Endodermal cell (in vitro differentiated cells): ENCODE results near the gene SMG5. TPM values are rescaled to one million over a fixed set of nuclear protein-coding genes. Genes with fewer than 3 reads are reported as not detected.
A peak's percentile ranks its signal among the peaks of the same experiment; 100 is the strongest.

ENCODE experiments used
- DNase-seq: peaks from one replicate; pipeline ENCODE4 v3.0.0-alpha.2; 2017
- H3K27ac ChIP-seq: 2 replicates; pipeline ENCODE4 v1.5.1; 2013; ENCODE audit warnings: mild to moderate bottlenecking, low read depth, low read length, moderate library complexity
- H3K27me3 ChIP-seq: 2 replicates; pipeline ENCODE4 v1.6.1; 2013; ENCODE audit warnings: mild to moderate bottlenecking, low read length, moderate library complexity; ENCODE audit not compliant: insufficient read depth, control insufficient read depth, poor library complexity, severe bottlenecking
- H3K36me3 ChIP-seq: 2 replicates; pipeline ENCODE4 v1.7.0; 2013; ENCODE audit warnings: mild to moderate bottlenecking, low read length, moderate library complexity; ENCODE audit not compliant: control insufficient read depth, insufficient read depth
- H3K4me1 ChIP-seq: one replicate; pipeline ENCODE4 v1.7.0; 2013; ENCODE audit warnings: low read length; ENCODE audit not compliant: control insufficient read depth, insufficient read depth
- H3K4me3 ChIP-seq: 2 replicates; pipeline ENCODE4 v1.5.1; 2013; ENCODE audit warnings: mild to moderate bottlenecking, low read length, moderate library complexity
- H3K9ac ChIP-seq: 2 replicates; pipeline ENCODE4 v1.6.1; 2013; ENCODE audit warnings: mild to moderate bottlenecking, low read length, moderate library complexity; ENCODE audit not compliant: poor library complexity, severe bottlenecking; ENCODE audit errors: extremely low read depth
- H3K9me3 ChIP-seq: 2 replicates; pipeline ENCODE4 v1.6.1; 2013; ENCODE audit warnings: mild to moderate bottlenecking, low read length, moderate library complexity; ENCODE audit not compliant: control insufficient read depth
- H3K27ac Mint-ChIP-seq: 2 replicates; pipeline ENCODE4 v1.8.0; 2020; ENCODE audit warnings: mixed read lengths
- H3K27me3 Mint-ChIP-seq: 2 replicates; pipeline ENCODE4 v1.8.0; 2021; ENCODE audit warnings: mild to moderate bottlenecking, mixed read lengths; ENCODE audit not compliant: insufficient read depth
- H3K36me3 Mint-ChIP-seq: 2 replicates; pipeline ENCODE4 v1.8.0; 2020; ENCODE audit warnings: low read depth, mixed read lengths
- H3K4me1 Mint-ChIP-seq: 2 replicates; pipeline ENCODE4 v1.8.0; 2020; ENCODE audit warnings: mixed read lengths
- H3K4me3 Mint-ChIP-seq: 2 replicates; pipeline ENCODE4 v1.8.0; 2020; ENCODE audit warnings: mild to moderate bottlenecking, moderate library complexity, mixed read lengths
- H3K9me3 Mint-ChIP-seq: 2 replicates; pipeline ENCODE4 v1.8.0; 2020; ENCODE audit warnings: mild to moderate bottlenecking, mixed read lengths
- WGBS, 2 experiments: methylation state at CpG; one replicate each; pipeline versions ENCODE4 v1.1.5 to v1.1.7; 2013; ENCODE audit warnings: missing lambda C conversion rate in 2 of 2, mixed read lengths in 1 of 2; ENCODE audit not compliant: insufficient coverage in 1 of 2, insufficient read length in 1 of 2; 5-methylcytosine and 5-hydroxymethylcytosine counted together
- total RNA-seq, 2 donors: library from RNA; stranded (reverse); fragmentation: NEBNext Ultra II Directional in 1 of 2; extraction: Animal tissue kit (Norgen Biotek cat#: 25700) in 1 of 2; gene quantifications; 2 replicates in 1 of 2; 3 replicates in 1 of 2; pipeline ENCODE4 v1.2.1, GENCODE V29; 2021
- TF ChIP-seq, protein P1 (sequence below): fragments of 200-600 bp; sonication (generic); conservative IDR thresholded peaks from 2 replicates; pipeline ENCODE4 v1.5.0; 2021; ENCODE audit warnings: antibody characterized with exemption, mild to moderate bottlenecking

The SMG5 gene
- total RNA-seq, 2 donors from 2014 or later: 103 to 111 TPM

DNA sequence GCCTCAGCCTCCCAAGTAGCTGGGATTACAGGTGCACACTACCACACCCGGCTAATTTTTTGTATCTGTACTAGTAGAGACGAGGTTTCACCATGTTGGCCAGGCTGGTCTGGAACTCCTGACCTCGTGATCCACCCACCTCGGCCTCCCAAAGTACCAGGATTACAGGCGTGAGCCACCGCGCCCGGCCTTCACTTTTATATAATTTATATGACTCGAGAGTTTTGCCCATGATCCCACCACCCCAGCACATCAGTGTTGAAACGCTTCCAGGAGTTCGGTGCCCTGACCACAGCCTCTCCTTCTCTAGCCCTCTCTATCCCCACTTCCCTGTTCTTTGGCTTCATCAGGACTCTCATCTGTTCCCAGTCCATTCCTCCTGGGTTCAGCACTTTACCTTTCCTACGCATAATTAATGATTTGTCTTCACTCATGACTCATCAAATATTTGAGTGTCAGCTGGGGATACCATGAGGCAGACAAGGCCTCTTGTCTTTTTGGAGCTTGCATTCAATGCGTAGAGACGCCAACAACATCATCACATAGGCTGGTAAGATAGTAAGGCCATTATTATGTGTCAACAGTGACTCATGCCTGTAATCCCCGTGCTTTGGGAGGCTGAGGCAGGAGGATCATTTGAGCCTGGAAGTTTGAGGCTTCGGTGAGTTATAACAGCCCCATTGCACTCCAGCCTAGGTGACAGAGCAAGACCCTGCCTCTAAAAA is 68.4 kb downstream of the SMG5 start:
- no peaks in the 10 kb centered on the region for H3K9me3 ChIP-seq
- H3K27ac Mint-ChIP-seq: peak overlapping the region; percentile 86
- DNase-seq: peak; percentile 47
- H3K4me3 ChIP-seq: peak overlapping the region; percentile 89
- peak overlapping the region; percentile 89 for H3K4me3 Mint-ChIP-seq
- H3K4me1 Mint-ChIP-seq: peaks cover 25% of the 10 kb centered on the region
- no peaks in the 10 kb centered on the region for H3K9me3 Mint-ChIP-seq
- whole genome bisulfite sequencing, 2 experiments: 89 to 93% methylated on average over 15 to 16 of the region's 16 CpGs
- no peak overlapping the region for H3K27ac ChIP-seq
- H3K27me3 ChIP-seq: no peaks in the 10 kb centered on the region
- TF ChIP-seq, protein P1, sequence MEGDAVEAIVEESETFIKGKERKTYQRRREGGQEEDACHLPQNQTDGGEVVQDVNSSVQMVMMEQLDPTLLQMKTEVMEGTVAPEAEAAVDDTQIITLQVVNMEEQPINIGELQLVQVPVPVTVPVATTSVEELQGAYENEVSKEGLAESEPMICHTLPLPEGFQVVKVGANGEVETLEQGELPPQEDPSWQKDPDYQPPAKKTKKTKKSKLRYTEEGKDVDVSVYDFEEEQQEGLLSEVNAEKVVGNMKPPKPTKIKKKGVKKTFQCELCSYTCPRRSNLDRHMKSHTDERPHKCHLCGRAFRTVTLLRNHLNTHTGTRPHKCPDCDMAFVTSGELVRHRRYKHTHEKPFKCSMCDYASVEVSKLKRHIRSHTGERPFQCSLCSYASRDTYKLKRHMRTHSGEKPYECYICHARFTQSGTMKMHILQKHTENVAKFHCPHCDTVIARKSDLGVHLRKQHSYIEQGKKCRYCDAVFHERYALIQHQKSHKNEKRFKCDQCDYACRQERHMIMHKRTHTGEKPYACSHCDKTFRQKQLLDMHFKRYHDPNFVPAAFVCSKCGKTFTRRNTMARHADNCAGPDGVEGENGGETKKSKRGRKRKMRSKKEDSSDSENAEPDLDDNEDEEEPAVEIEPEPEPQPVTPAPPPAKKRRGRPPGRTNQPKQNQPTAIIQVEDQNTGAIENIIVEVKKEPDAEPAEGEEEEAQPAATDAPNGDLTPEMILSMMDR: no peak
- H3K36me3 Mint-ChIP-seq: peaks cover 52% of the 10 kb centered on the region
- no peak overlapping the region for H3K9ac ChIP-seq
- no peaks in the 10 kb centered on the region for H3K4me1 ChIP-seq
- peaks cover 41% of the 10 kb centered on the region for H3K36me3 ChIP-seq
- no peaks in the 10 kb centered on the region for H3K27me3 Mint-ChIP-seq

DNA sequence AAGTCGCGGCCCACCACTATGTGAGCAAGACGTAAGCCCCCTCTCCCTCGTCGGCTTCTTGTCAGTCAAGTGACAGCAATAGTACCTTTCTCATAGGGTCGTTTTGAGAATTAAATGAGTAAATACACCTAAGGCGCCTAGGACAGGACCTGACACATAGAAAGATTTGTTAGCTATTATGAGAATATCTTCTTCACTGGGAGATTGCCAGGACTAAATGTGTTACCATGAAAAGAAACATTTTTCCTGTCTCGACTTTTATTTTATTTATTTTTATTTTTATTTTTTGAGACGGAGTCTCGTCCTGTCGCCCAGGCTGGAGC is 69.0 kb downstream of the SMG5 start:
- Mint-ChIP-seq H3K4me1 (peaks cover 31% of the 10 kb centered on the region), H3K27me3 (no peaks in the 10 kb centered on the region), H3K9me3 (no peaks in the 10 kb centered on the region), H3K4me3 (peak overlapping the region; percentile 89), H3K36me3 (peaks cover 56% of the 10 kb centered on the region), H3K27ac (peak overlapping the region; percentile 100)
- TF ChIP-seq, protein P1: no peak
- Histone ChIP-seq H3K4me1 (no peaks in the 10 kb centered on the region), H3K27ac (peak overlapping the region; percentile 95), H3K9me3 (no peaks in the 10 kb centered on the region), H3K4me3 (peak overlapping the region; percentile 89), H3K27me3 (no peaks in the 10 kb centered on the region), H3K36me3 (peaks cover 43% of the 10 kb centered on the region), H3K9ac (peak overlapping the region; percentile 94)
- WGBS, 2 experiments: 35 to 50% methylated on average over 6 to 10 of the region's 11 CpGs
- DNase-seq: no peak

DNA sequence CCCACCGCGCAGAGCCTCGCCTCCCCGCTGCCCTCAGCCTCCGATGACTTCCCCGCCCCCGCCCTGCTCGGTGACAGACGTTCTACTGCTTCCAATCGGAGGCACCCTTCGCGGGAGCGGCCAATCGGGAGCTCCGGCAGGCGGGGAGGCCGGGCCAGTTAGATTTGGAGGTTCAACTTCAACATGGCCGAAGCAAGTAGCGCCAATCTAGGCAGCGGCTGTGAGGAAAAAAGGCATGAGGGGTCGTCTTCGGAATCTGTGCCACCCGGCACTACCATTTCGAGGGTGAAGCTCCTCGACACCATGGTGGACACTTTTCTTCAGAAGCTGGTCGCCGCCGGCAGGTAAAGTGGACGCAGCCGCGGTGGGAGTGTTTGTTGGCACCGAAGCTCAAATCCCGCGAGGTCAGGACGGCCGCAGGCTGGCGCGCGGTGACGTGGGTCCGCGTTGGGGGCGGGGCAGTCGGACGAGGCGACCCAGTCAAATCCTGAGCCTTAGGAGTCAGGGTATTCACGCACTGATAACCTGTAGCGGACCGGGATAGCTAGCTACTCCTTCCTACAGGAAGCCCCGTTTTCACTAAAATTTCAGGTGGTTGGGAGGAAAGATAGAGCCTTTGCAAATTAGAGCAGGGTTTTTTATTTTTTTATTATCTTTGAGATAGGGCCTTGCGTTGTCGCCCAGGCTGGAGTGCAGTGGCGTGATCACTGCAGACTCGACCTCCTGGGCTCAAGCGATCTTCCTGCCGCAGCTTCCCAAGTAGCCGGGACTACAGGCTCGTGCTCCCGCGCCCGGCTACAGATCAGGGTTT is 69.6 kb downstream of the SMG5 start, which contains the start of gene PMF1:
Gene PMF1 (plus strand): TSS at position 175 of the 811 bp plus-strand sequence. CDS start 9 bp downstream, at position 184.
- TF ChIP-seq, protein P1: no peak
- H3K27ac ChIP-seq: peak within 1 kb of the TSS; percentile 95
- H3K27me3 ChIP-seq: no peaks in the 10 kb centered on the region
- WGBS, 2 experiments: 0% methylated on average over 29 to 61 of the region's 61 CpGs
- H3K36me3 ChIP-seq: peaks cover 47% of the 10 kb centered on the region
- no peaks in the 10 kb centered on the region for H3K9me3 ChIP-seq
- peak; percentile 99 for DNase-seq
- peak within 1 kb of the TSS; percentile 89 for H3K4me3 Mint-ChIP-seq
- H3K27me3 Mint-ChIP-seq: no peaks in the 10 kb centered on the region
- peaks cover 30% of the 10 kb centered on the region for H3K4me1 Mint-ChIP-seq
- no peaks in the 10 kb centered on the region for H3K4me1 ChIP-seq
- peak within 1 kb of the TSS; percentile 100 for H3K27ac Mint-ChIP-seq
- peak within 1 kb of the TSS; percentile 89 for H3K4me3 ChIP-seq
- peaks cover 56% of the 10 kb centered on the region for H3K36me3 Mint-ChIP-seq
- H3K9me3 Mint-ChIP-seq: no peaks in the 10 kb centered on the region
- H3K9ac ChIP-seq: peak within 1 kb of the TSS; percentile 94
